ENCODE measurements around the gene SCT.
"Not testable (repeated sequence)": the region's sequence is repeated elsewhere in the genome, so short reads cannot be mapped to it uniquely, and the experiment has no call there.

GRCh38 chr11:647672-648158 is 20.7 kb upstream of the SCT start:
- TF ChIP-seq ZNF274 (IDR thresholded peaks at IDR 0.05; ENCODE audit: low read depth, low read length); YY1 (IDR thresholded peaks at IDR 0.05; ENCODE audit: insufficient read depth, insufficient read length): not testable (repeated sequence)

Measured in NT2/D1 (cell line).